ENCODE data around the gene KRT79.

The KRT79 gene

GRCh38 chr12:52772772-52773171 lies 61.3 kb downstream of the KRT79 start:
- Mint-ChIP-seq H3K27me3 (ENCODE audit: low read depth) (peaks cover 29% of the 10 kb centered on the region), H3K36me3 (ENCODE audit: low read depth) (no peaks in the 10 kb centered on the region), H3K4me1 (no peaks in the 10 kb centered on the region), H3K27ac (no peak overlapping the region), H3K9me3 (peaks cover 2% of the 10 kb centered on the region), H3K4me3 (no peak overlapping the region)
- no peak for TF ChIP-seq CTCF (IDR thresholded peaks at IDR 0.05; ENCODE audit: unreplicated experiment in 3 of 3)

- H3K9me3 Mint-ChIP-seq = peaks cover 2% of the 10 kb centered on the region
- no peaks in the 10 kb centered on the region for H3K36me3 Mint-ChIP-seq (ENCODE audit: low read depth)
- H3K27me3 Mint-ChIP-seq (ENCODE audit: low read depth) = peaks cover 29% of the 10 kb centered on the region
- no peak for TF ChIP-seq CTCF (IDR thresholded peaks at IDR 0.05; ENCODE audit: unreplicated experiment in 3 of 3)
- H3K4me1 Mint-ChIP-seq = no peaks in the 10 kb centered on the region
- no peak overlapping the region for H3K4me3 Mint-ChIP-seq
- no peak overlapping the region for H3K27ac Mint-ChIP-seq
Observed at GRCh38 chr12:52772188-52772587, 61.9 kb downstream of the KRT79 start.

- Mint-ChIP-seq H3K27me3 (ENCODE audit: low read depth) (peaks cover 25% of the 10 kb centered on the region), H3K4me3 (no peak overlapping the region), H3K9me3 (peaks cover 2% of the 10 kb centered on the region), H3K36me3 (ENCODE audit: low read depth) (no peaks in the 10 kb centered on the region), H3K4me1 (no peaks in the 10 kb centered on the region), H3K27ac (no peak overlapping the region)
- TF ChIP-seq CTCF (IDR thresholded peaks at IDR 0.05; ENCODE audit: unreplicated experiment in 3 of 3) = no peak
Observed at GRCh38 chr12:52771505-52771904, 62.6 kb downstream of the KRT79 start.

Data from nephron (organoid).